IMR-90 (cell line): ENCODE results near the gene MPND. TPM values are rescaled to one million over a fixed set of nuclear protein-coding genes. Genes with fewer than 3 reads are reported as not detected.

ENCODE experiments used
- ATAC-seq: fragments of 200-7000 bp; cut with Tn5 transposase; 2 replicates; pipeline ENCODE4 v1.9.1; 2020; ENCODE audit warnings: low read depth, mild to moderate bottlenecking, moderate library complexity
- BruUV-seq: library from RNA; stranded (reverse); fragments of 400-500 nt; replicated peaks from 2 replicates; lab custom pipeline; 2021; lab: Mats Ljungman, UMichigan
- CTCF ChIA-PET: fragments of 300-600 bp; formaldehyde crosslinking; extraction: SDS; loops from one replicate; lab custom pipeline; 2021; ENCODE audit warnings: antibody characterized with exemption; lab: Yijun Ruan, JAX
- POLR2A ChIA-PET: fragments of 300-600 bp; sonication (Branson Sonifier 250); formaldehyde crosslinking; loops from one replicate; lab custom pipeline; 2022; ENCODE audit warnings: antibody characterized with exemption; ENCODE audit not compliant: unreplicated experiment; lab: Charles Lee
- DNase-seq: peaks from one replicate; pipeline ENCODE4 v3.0.0; 2013
- H2AFZ ChIP-seq: replicated peaks from 2 replicates; pipeline ENCODE3; 2013; ENCODE audit warnings: low read length, mild to moderate bottlenecking; ENCODE audit not compliant: poor library complexity
- H2AK5ac ChIP-seq: 2 replicates; pipeline ENCODE4 v1.6.1; 2013; ENCODE audit warnings: low read depth, low read length, inconsistent platforms
- H2AK9ac ChIP-seq: replicated peaks from 2 replicates; pipeline ENCODE3; 2013; ENCODE audit warnings: mild to moderate bottlenecking, low read depth, low read length, moderate library complexity; ENCODE audit not compliant: poor library complexity
- H2BK120ac ChIP-seq: 2 replicates; pipeline ENCODE4 v1.6.1; 2013; ENCODE audit warnings: low read depth, low read length, inconsistent platforms
- H2BK15ac ChIP-seq: 3 replicates; pipeline ENCODE4 v1.6.1; 2013; ENCODE audit warnings: low read depth, low read length, inconsistent platforms
- H2BK20ac ChIP-seq: 2 replicates; pipeline ENCODE4 v1.6.1; 2013; ENCODE audit warnings: low read depth, mild to moderate bottlenecking, inconsistent platforms, low read length, moderate library complexity
- H2BK5ac ChIP-seq: 2 replicates; pipeline ENCODE4 v1.6.1; 2013; ENCODE audit warnings: mild to moderate bottlenecking, low read depth, low read length, inconsistent platforms; ENCODE audit not compliant: poor library complexity, severe bottlenecking
- H3K14ac ChIP-seq: replicated peaks from 2 replicates; pipeline ENCODE4 v1.6.1; 2013; ENCODE audit warnings: low read depth, low read length, inconsistent platforms
- H3K18ac ChIP-seq: 2 replicates; pipeline ENCODE4 v1.6.1; 2013; ENCODE audit warnings: low read depth, low read length, control low read depth
- H3K23ac ChIP-seq: 2 replicates; pipeline ENCODE4 v1.6.1; 2013; ENCODE audit warnings: low read depth, low read length, inconsistent platforms
- H3K27ac ChIP-seq: 2 replicates; pipeline ENCODE4 v1.5.1; 2013; ENCODE audit warnings: mild to moderate bottlenecking, control low read depth, low read length; ENCODE audit not compliant: insufficient read depth
- H3K27me3 ChIP-seq: 2 replicates; pipeline ENCODE4 v1.6.1; 2013; ENCODE audit warnings: low read length; ENCODE audit not compliant: control insufficient read depth, insufficient read depth
- H3K36me3 ChIP-seq: 2 replicates; pipeline ENCODE4 v1.6.1; 2013; ENCODE audit warnings: low read length, mixed read lengths; ENCODE audit not compliant: control insufficient read depth, insufficient read depth
- H3K4ac ChIP-seq: 2 replicates; pipeline ENCODE4 v1.6.1; 2013; ENCODE audit warnings: low read depth, low read length, inconsistent platforms
- H3K4me1 ChIP-seq: 2 replicates; pipeline ENCODE4 v1.6.1; 2013; ENCODE audit warnings: low read length, mixed read lengths; ENCODE audit not compliant: control insufficient read depth, insufficient read depth
- H3K4me2 ChIP-seq: 2 replicates; pipeline ENCODE4 v1.6.1; 2013; ENCODE audit warnings: low read depth, mild to moderate bottlenecking, control low read depth, low read length, moderate library complexity
- H3K4me3 ChIP-seq: 2 replicates; pipeline ENCODE4 v1.5.1; 2013; ENCODE audit warnings: low read depth, mild to moderate bottlenecking, control low read depth, low read length, moderate library complexity; ENCODE audit not compliant: insufficient read depth
- H3K56ac ChIP-seq: 2 replicates; pipeline ENCODE4 v1.6.1; 2013; ENCODE audit warnings: low read length, inconsistent platforms; ENCODE audit not compliant: insufficient read depth; ENCODE audit errors: extremely low read depth
- H3K79me1 ChIP-seq, 2 experiments: 2 replicates each; pipeline ENCODE4 v1.6.1; 2013; ENCODE audit warnings: low read length in 2 of 2, inconsistent platforms in 1 of 2, low read depth in 1 of 2
- H3K9ac ChIP-seq: 2 replicates; pipeline ENCODE4 v1.6.1; 2013; ENCODE audit warnings: low read depth, low read length, control low read depth
- H3K9me1 ChIP-seq: 2 replicates; pipeline ENCODE4 v1.6.1; 2013; ENCODE audit warnings: low read length, inconsistent platforms; ENCODE audit not compliant: insufficient read depth
- H3K9me3 ChIP-seq: 2 replicates; pipeline ENCODE4 v1.6.1; 2013; ENCODE audit warnings: low read length; ENCODE audit not compliant: control insufficient read depth, insufficient read depth
- H4K20me1 ChIP-seq: 2 replicates; pipeline ENCODE4 v1.6.1; 2013; ENCODE audit warnings: low read length, inconsistent platforms; ENCODE audit not compliant: insufficient read depth
- H4K5ac ChIP-seq: 2 replicates; pipeline ENCODE4 v1.6.1; 2013; ENCODE audit warnings: mild to moderate bottlenecking, low read depth, low read length, control low read depth
- H4K8ac ChIP-seq, 2 experiments: 2 replicates each; pipeline ENCODE4 v1.6.1; 2013; ENCODE audit warnings: low read depth in 2 of 2, low read length in 2 of 2, control low read depth in 1 of 2, inconsistent platforms in 1 of 2
- H4K91ac ChIP-seq: 2 replicates; pipeline ENCODE4 v1.6.1; 2013; ENCODE audit warnings: low read depth, low read length, inconsistent platforms; ENCODE audit not compliant: insufficient read depth
- BHLHE40 ChIP-seq: fragments of 150-350 bp; IDR thresholded peaks from 2 replicates; pipeline ENCODE4 v1.6.1; 2016; ENCODE audit warnings: mild to moderate bottlenecking, low read depth, low read length
- CHD1 ChIP-seq: IDR thresholded peaks from 2 replicates; pipeline ENCODE4 v1.6.1; 2012; ENCODE audit warnings: low read depth, low read length, improper control_type of control experiment
- MAFK ChIP-seq: IDR thresholded peaks from 2 replicates; pipeline ENCODE4 v1.6.1; 2012; ENCODE audit warnings: low read depth, low read length, improper control_type of control experiment
- SMC3 ChIP-seq: fragments of 150-350 bp; IDR thresholded peaks from 2 replicates; pipeline ENCODE4 v1.6.1; 2016; ENCODE audit warnings: low read depth, mild to moderate bottlenecking, antibody characterized with exemption, low read length, moderate library complexity
- WGBS, 2 experiments: methylation state at CpG; one replicate each; pipeline versions ENCODE4 v1.1.5 to v1.1.7; 2013; ENCODE audit warnings: missing lambda C conversion rate in 2 of 2; ENCODE audit not compliant: insufficient read length in 1 of 2; ENCODE audit errors: extremely low coverage in 2 of 2; 5-methylcytosine and 5-hydroxymethylcytosine counted together
- dilution Hi-C: fragments of 300-500 bp; cut with HindIII; formaldehyde crosslinking; loops from one replicate; pipeline ENCODE4 v1.14.3; 2018; ENCODE audit warnings: low sequenced_read_pairs; ENCODE audit not compliant: unreplicated experiment
- in situ Hi-C: fragments of 300-500 bp; cut with MboI; formaldehyde crosslinking; loops from 3 replicates; pipeline ENCODE4 v1.14.3; 2019; ENCODE audit warnings: low sequenced_read_pairs, inconsistent platforms, mixed read lengths
- intact Hi-C: fragments of 100-400 bp; cut with micrococcal nuclease; formaldehyde crosslinking; loops from 2 replicates; pipeline ENCODE4 v1.10.0; 2022
- polyA plus RNA-seq, 3 experiments: library from polyadenylated mRNA; depleted of rRNA; stranded (reverse); fragments of >200 nt; gene quantifications; 2 replicates each; pipeline ENCODE4 v1.2.3, GENCODE V29; 2012; ENCODE audit warnings: low replicate concordance in 1 of 3
- total RNA-seq: library from RNA; depleted of rRNA; stranded (reverse); fragments of >200 nt; gene quantifications from 2 replicates; pipeline ENCODE4 v1.2.3, GENCODE V29; 2012

The MPND gene
- total and polyA plus RNA-seq, 2 of the 4 experiments (the other 2 are of a cell fraction), result 2.3 to 8.1 TPM

DNA sequence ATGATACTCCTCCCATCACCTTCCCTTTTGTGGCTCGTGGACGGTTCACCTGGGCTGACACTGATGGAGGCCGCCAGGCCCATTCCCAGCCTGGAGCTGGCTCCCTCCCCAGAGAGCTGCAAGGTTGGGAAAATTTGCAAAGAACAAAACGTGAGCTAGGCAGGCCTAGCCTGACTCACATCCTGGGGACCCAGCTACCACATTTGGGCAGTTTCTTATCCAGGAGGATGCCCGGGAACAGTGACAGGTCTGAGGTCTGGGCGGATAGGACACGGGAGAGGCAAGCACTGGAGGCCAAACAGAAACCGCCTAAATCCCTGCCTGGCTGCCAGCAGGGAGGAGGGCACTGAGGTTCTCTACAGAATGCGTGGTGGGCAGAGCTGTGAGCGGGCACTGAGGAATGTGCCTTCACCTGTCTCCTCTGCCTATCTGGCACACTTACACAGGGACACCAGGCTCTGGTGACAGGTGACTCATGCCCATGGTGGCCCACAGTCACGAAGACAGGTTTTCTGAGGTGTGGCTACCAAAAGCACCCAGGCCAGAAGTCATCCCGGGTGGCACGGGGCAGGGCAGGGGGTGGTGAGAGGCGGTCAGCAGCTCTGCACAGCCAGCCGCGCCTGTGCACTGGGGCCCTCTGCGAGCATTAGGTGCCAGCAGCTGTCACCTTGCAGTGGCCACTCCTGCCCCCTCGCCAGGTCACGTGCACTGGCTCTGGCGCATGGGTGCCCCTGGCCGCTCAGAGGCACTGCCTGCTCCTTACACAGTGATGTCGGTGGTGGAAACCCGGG is 33.8 kb downstream of the MPND start:
- Histone ChIP-seq H2BK15ac (no peak overlapping the region), H3K4me3 (no peak overlapping the region), H3K27ac (no peak overlapping the region), H2BK120ac (no peak overlapping the region), H3K9ac (no peak overlapping the region), H3K79me1 (peaks cover 14 to 90% of the 10 kb centered on the region in 2 experiments; a peak in 3 of 4 replicates), H2BK5ac (peak overlapping the region; percentile 52), H2AFZ (no peak overlapping the region), H3K9me1 (peaks cover 45% of the 10 kb centered on the region), H3K23ac (no peak overlapping the region), H4K20me1 (peaks cover 79% of the 10 kb centered on the region), H3K36me3 (0 out of 2 replicates have a peak, but pooled peaks cover 2% of the 10 kb centered on the region), H3K14ac (no peak overlapping the region), H4K5ac (no peak overlapping the region), H3K56ac (no peak overlapping the region), H2BK20ac (no peak overlapping the region), H4K91ac (no peak overlapping the region), H3K18ac (no peak overlapping the region), H3K9me3 (no peaks in the 10 kb centered on the region), H3K4me1 (peaks cover 57% of the 10 kb centered on the region), H3K4ac (peak overlapping the region; percentile 24), H2AK5ac (no peak overlapping the region; the same call in 1 of the 2 replicates), H3K4me2 (no peak overlapping the region), H4K8ac (0 out of 4 replicates have a peak overlapping the region, but pooled peaks of 1 of the 2 experiments have one; percentile 13), H3K27me3 (no peaks in the 10 kb centered on the region), H2AK9ac (peak overlapping the region; percentile 88)
- WGBS, 2 experiments, result 83% methylated on average over 10 of the region's 23 CpGs; no CpG with 5 or more reads in 1 of the 2 experiments
- TF ChIP-seq CHD1 (no peak), SMC3 (no peak), MAFK (no peak), BHLHE40 (peak; percentile 61; the same call in 1 of the 2 replicates)
- dilution Hi-C loops, result no loop called here
- in situ Hi-C loops, result no loop called here
- peak; percentile 50 for DNase-seq
- POLR2A ChIA-PET, result no interaction called here
- CTCF ChIA-PET, result no interaction called here
- intact Hi-C loops, result no loop called here
- BruUV-seq, result no TSS peak
- ATAC-seq, result no peak
